GM12864 (cell line): ENCODE results near the gene TEX261.

Experiments
- DNase-seq: peaks from one replicate; pipeline ENCODE4 v3.0.0-alpha.2; 2011; ENCODE audit warnings: low read depth
- H3K4me3 ChIP-seq: 2 replicates; pipeline ENCODE4 v1.5.1; 2011; ENCODE audit warnings: mild to moderate bottlenecking, low read depth, low read length, control low read depth
- CTCF ChIP-seq: IDR thresholded peaks from 2 replicates; pipeline ENCODE4 v1.5.1; 2011; ENCODE audit warnings: low read depth, mild to moderate bottlenecking, moderate library complexity, low read length, control low read depth, inconsistent platforms; ENCODE audit errors: missing control alignments

The TEX261 gene

GRCh38 chr2:70983506-70984227, 11.0 kb downstream of the TEX261 start:
- DNase-seq: no peak
- no peak overlapping the region for H3K4me3 ChIP-seq
- no peak for TF ChIP-seq CTCF

- TF ChIP-seq CTCF: no peak
- DNase-seq: no peak
- H3K4me3 ChIP-seq: no peak overlapping the region
These were observed 11.7 kb downstream of the TEX261 start for GRCh38 chr2:70982971-70983370.

- H3K4me3 ChIP-seq: no peak overlapping the region
- TF ChIP-seq CTCF: no peak
- DNase-seq: no peak
These were observed 12.5 kb downstream of the TEX261 start for GRCh38 chr2:70981866-70982810.

GRCh38 chr2:70981421-70981820, 13.3 kb downstream of the TEX261 start:
- TF ChIP-seq CTCF: no peak
- no peak overlapping the region for H3K4me3 ChIP-seq
- no peak for DNase-seq

GRCh38 chr2:70979626-70980025, 15.0 kb downstream of the TEX261 start:
- DNase-seq: no peak
- no peak overlapping the region for H3K4me3 ChIP-seq
- TF ChIP-seq CTCF: no peak

- TF ChIP-seq CTCF: no peak
- no peak overlapping the region for H3K4me3 ChIP-seq
- DNase-seq: no peak
These were observed 15.5 kb downstream of the TEX261 start for GRCh38 chr2:70979180-70979488.
